GM20431 (cell line): ENCODE data around the gene MAML3.

Experiments
- in situ Hi-C: fragments of 300-500 bp; cut with MseI, MboI; formaldehyde crosslinking; loops from one replicate; pipeline ENCODE4 v1.15.0; 2020; ENCODE audit warnings: low sequenced_read_pairs; ENCODE audit not compliant: unreplicated experiment

The MAML3 gene

GRCh38 chr4:140153718-140154571 lies at the start of gene MAML3:
Gene MAML3, minus strand, starts transcription at chr4:140154184. Its CDS starts 857 bp downstream, at chr4:140153327.
- in situ Hi-C loops: no loop called here

- in situ Hi-C loops: no loop called here
Measured at GRCh38 chr4:140198942-140199341, 45.0 kb upstream of the MAML3 start.

DNA sequence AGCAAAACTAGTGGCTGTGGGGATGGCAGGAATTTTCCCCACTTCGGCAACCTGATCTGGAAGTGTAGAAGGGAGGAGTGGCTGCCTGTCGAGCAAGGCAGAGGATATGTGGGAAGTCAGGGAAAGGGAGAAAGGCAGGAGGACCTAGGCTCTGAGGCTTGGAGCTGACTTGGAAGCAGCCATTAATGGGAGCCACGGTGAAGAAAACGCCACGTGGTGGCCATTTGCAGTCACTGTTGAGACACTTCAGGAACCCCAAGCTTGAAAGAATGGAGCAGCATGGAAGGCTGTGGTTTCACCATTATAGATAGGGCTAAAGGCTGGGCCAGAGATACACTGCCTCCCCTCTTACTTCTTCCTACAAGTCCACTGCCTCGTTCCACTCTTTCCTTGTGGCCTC lies 41.8 kb upstream of the MAML3 start:
- in situ Hi-C loops: no loop called here

DNA sequence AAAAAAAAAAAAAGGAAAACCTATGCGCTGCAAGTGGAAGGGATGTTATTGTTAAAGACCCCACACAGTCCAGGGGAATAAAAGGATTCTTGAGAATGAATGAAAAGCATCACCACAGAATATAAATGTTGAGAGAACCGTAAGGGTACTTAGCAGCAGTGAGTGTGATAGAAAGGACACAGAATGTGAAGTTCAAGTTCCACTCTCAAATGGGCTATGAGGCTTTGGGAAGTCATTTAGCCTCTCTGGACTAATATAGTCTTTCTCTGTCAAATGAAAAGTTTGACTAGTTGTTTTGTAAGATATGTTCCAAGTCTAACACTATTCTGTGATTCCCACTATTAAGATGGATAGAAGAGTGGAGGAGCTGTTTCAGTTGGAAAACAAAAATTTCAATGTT lies 35.8 kb upstream of the MAML3 start:
- in situ Hi-C loops: no loop called here

DNA sequence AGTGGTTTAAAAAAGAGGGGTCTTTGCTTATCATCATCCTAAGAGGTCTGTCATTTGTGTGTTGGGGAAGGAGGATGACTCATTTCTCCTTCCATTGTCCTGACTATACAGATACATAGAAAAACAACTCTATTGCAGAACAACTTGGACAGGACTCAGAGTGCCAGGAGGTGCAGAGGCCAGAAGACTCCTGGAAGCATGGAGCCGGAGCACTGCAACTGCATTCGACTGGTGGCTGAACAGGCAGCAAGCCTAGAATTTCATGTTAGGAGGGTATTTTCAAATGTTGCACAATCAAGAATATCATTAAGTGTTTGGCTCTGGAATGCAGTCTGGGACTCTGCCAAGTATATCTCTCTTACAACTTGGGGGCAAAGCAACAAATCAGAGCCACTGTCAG lies 35.0 kb upstream of the MAML3 start:
- in situ Hi-C loops: no loop called here

DNA sequence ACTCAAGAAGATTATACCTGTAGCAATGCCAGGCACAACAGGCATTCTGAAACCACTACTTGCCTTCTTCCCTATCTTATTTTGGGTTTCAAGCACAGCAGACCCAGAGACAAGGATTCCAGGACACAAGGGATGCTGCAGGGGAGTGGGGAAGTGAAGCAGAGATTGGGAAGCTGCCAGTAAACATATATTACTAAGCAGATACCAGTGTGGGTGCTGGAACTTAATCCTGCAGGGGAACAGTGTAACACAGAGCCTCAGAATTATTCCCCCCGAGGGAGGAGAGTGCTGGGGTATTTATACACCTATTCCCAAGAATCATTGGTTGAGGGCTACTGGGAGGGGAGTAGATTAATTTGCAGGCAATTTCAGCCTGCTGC lies 33.3 kb upstream of the MAML3 start:
- in situ Hi-C loops: no loop called here

GRCh38 chr4:140186651-140187315 lies 32.8 kb upstream of the MAML3 start:
- in situ Hi-C loops: no loop called here

DNA sequence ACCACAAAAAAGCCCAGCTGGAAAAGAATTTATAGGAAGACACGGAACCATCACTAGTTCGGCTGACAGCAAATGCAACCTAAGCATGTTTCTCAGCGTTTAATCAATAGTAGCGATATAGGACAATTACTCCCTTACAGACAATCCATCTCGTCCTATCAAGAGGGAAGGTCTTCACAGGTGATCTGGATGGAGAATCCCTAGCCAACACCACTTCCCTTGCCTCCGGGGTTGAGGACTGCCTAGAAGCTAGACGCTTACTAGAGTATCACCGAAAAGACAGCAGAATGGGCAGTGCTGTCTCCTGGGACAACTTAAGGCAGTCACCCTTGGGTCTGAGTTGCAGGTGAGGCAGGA lies 32.1 kb upstream of the MAML3 start:
- in situ Hi-C loops: no loop called here

DNA sequence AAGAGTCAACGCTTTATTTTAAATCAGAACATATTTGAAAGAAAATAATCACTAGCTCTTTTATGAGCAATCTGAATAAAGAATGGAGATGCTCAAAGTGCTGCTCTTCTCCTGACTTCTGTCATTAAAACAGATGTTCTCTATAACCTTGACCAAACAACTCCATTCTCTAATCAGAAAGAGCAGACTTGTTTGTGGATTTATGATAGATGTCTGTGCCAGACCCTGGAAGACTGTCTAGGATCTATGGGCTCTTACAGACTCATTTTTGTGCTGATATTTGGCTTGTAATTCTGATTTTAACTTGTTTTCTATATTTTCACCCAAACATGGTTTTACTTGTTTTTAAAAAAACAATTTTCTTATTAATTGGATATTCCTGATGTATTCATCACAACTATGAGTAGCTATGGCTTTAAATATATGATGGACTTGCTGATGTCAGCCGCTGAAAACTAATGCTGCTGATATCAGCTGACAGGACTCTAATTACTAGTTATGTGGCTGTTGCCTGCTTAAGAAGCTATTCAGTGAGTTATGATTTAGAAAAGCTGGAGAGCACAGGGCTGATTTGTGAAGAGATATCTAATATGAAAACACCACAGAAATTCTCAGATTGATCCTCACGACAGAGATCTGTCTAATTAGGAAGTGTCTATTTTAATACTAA lies 31.6 kb upstream of the MAML3 start:
- in situ Hi-C loops: no loop called here

DNA sequence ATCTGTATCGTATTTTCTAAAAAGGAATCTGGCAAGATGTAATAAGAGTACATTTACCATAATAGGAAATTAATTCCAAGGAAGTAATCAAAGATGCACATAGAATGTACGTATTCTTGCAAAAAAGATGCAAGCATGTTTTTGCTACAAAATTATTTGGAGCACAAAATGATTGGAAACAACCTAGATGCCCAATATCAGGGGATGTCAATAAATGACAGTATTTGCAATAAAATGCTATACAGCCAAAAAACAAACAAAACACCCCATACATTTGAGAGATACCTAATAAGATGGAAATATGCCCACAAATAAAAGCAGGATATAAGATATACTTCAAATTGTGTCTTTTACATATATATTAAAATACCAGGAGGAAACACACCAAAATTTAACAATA lies 29.3 kb upstream of the MAML3 start:
- in situ Hi-C loops: no loop called here

DNA sequence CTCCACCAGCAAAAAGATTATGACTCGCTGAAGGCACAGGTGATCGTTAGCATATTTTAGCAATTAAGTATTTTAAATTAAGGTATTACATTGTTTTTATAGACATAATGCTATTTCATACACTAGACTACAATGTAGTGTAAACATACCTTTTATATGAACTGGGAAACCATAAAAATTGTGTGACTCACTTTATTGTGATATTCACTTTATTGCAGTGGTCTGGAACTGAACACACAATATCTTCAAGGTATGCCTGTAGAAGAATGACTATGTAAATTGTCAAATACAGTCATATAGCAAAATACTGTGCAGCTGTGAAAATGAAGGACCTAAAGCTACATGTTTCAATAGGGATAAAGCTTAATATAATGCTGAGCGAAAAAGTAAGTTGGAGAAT lies 26.6 kb upstream of the MAML3 start:
- in situ Hi-C loops: no loop called here

GRCh38 chr4:140176735-140177134 lies 22.8 kb upstream of the MAML3 start:
- in situ Hi-C loops: no loop called here

DNA sequence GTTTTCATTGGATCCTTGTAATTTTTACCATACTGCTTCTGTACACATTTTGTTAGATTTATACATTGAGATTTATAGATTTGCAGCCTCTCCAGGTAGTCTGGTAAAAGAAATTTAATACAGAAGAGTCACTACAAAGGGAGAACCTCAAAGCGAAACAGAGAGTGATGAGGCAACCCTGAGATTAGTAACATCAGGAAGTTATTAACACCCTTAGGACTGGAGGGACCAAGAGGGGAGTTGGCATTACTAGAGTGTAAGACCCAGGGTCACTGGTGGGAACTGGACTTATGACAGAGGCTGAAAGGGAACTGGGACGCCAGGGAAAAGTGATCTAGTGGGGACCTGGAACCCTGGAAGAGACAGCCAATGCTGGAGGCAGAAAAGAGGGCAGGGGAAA lies 20.6 kb upstream of the MAML3 start:
- in situ Hi-C loops: no loop called here

DNA sequence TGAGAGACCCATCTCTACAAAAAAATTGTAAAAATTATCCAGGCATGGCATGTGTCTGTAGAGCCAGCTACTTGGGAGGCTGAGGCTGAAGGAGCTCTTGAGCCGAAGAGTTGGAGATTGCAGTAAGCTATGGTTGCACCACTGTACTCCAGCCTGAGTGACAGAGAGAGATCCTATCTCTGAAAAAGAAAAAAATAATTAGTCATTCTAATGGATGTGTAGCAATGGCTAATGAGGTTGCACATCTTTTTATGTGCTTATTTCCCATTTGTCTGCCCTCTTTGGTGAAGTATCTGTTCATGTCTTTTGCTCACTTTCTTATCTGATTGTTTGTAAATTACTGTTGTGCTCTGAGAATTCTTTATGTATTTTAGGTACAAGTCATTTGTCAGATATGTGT lies 19.0 kb upstream of the MAML3 start:
- in situ Hi-C loops: no loop called here

DNA sequence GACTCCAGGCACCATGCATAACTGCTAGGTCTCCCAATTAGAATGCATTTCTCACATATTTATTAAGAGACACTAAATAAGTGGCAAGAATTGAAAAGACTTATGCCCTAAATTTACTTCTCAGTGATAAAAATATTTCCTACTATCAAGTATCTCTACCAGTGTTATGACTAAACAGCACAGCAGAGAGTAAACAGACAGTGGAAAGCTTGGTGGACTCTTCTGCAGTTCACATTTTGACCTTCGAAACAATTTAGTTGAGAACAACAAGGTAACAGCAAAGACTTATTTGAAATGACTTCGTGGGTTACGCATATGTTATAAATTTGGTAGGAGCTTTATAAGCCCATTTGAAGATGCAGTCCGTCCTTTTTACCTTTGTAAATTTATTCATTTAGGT lies 16.3 kb upstream of the MAML3 start:
- in situ Hi-C loops: no loop called here

GRCh38 chr4:140168936-140169335 lies 15.0 kb upstream of the MAML3 start:
- in situ Hi-C loops: no loop called here

DNA sequence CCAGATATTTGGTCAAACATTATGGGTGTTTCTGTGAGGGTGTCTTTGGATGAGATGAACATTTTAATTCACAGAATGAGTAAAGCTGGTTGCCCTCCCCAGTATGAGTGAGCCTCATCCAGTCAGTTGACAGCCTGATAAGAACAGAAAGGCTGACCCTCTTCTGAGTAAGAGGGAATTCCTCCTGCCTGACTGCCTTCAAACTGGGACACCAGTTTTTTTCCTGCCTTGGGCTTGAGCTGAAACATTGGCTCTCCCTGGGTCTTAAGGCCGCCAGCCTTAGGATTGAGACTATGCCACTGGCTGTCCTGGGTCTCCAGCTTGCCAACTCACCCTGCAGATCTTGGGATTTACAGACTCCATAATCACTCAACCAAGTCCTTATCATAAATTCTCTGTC lies 14.5 kb upstream of the MAML3 start:
- in situ Hi-C loops: no loop called here

- in situ Hi-C loops: no loop called here
Measured at GRCh38 chr4:140163029-140163810, 9.2 kb upstream of the MAML3 start.

DNA sequence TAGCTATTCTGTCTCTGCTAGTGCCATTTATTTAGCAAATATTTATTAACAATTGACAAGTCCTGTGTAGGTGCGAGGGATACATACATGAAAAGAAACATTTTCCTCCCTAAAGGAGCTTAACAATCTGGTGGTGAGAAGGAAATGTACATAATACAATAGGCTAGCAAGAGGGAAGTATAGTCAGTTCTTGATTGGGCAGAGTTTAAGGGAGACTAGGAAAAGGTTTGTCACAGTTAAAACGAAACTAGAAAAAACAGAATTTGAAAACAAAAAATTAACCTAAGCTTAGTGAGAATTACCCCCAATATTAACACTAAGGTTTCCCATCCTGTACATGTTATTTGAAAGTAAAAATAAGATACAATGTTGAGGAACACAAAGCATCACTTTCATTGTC lies 8.6 kb upstream of the MAML3 start:
- in situ Hi-C loops: no loop called here

- in situ Hi-C loops: no loop called here
Measured at GRCh38 chr4:140158365-140159030, 4.5 kb upstream of the MAML3 start.
